ENCODE results near the gene ZDHHC9. TPM values are rescaled to one million over a fixed set of nuclear protein-coding genes. Genes with fewer than 3 reads are reported as not detected.
A peak's percentile ranks its signal among the peaks of the same experiment; 100 is the strongest.

ZDHHC9 gene
- total RNA-seq, 4 donors from 2014 or later, result 4.2 to 19.7 (median 13.1) TPM

- Histone ChIP-seq H3K9me3 (no peaks in the 10 kb centered on the region), H3K36me3 (no peaks in the 10 kb centered on the region), H3K27ac (replicated peaks in 1 of 4) (no peak overlapping the region), H3K4me1 (no peaks in the 10 kb centered on the region), H3K27me3 (no peaks in the 10 kb centered on the region), H3K4me3 (no peak overlapping the region)
- WGBS, result 84% methylated on average over 4 of the region's 4 CpGs
- intact Hi-C loops (cut with DNase I), result no loop called here
- TF ChIP-seq POLR2AphosphoS5 (IDR thresholded peaks at IDR 0.05) (no peak), CTCF (IDR thresholded peaks at IDR 0.05) (no peak), POLR2A (IDR thresholded peaks at IDR 0.05; ENCODE audit: low read depth) (no peak), EP300 (IDR thresholded peaks at IDR 0.05) (no peak)
- no peak for DNase-seq (ENCODE audit: extremely low spot score)
These were observed 82.1 kb downstream of the ZDHHC9 start for GRCh38 chrX:129761596-129761995.

GRCh38 chrX:129760981-129761380 is 82.7 kb downstream of the ZDHHC9 start:
- Histone ChIP-seq H3K36me3 (no peaks in the 10 kb centered on the region), H3K4me3 (no peak overlapping the region), H3K27me3 (no peaks in the 10 kb centered on the region), H3K4me1 (no peaks in the 10 kb centered on the region), H3K9me3 (no peaks in the 10 kb centered on the region), H3K27ac (replicated peaks in 1 of 4) (no peak overlapping the region)
- no peak for DNase-seq (ENCODE audit: extremely low spot score)
- WGBS, result 88% methylated on average over 6 of the region's 6 CpGs
- intact Hi-C loops (cut with DNase I), result no loop called here
- no peak for TF ChIP-seq EP300 (IDR thresholded peaks at IDR 0.05)
- no peak for TF ChIP-seq POLR2AphosphoS5 (IDR thresholded peaks at IDR 0.05)
- no peak for TF ChIP-seq POLR2A (IDR thresholded peaks at IDR 0.05; ENCODE audit: low read depth)
- TF ChIP-seq CTCF (IDR thresholded peaks at IDR 0.05), result no peak

- no peaks in the 10 kb centered on the region for H3K9me3 ChIP-seq
- no peak overlapping the region for H3K4me3 ChIP-seq
- no peaks in the 10 kb centered on the region for H3K4me1 ChIP-seq
- H3K27ac ChIP-seq (replicated peaks in 1 of 4), result peak overlapping the region in 1 of 4 donors; percentile 44
- H3K36me3 ChIP-seq, result no peaks in the 10 kb centered on the region
- TF ChIP-seq EP300 (IDR thresholded peaks at IDR 0.05) (no peak), POLR2A (IDR thresholded peaks at IDR 0.05; ENCODE audit: low read depth) (no peak), POLR2AphosphoS5 (IDR thresholded peaks at IDR 0.05) (no peak), CTCF (IDR thresholded peaks at IDR 0.05) (no peak)
- no peaks in the 10 kb centered on the region for H3K27me3 ChIP-seq
- intact Hi-C loops (cut with DNase I), result no loop called here
- no peak for DNase-seq (ENCODE audit: extremely low spot score)
- WGBS, result 66% methylated on average over 9 of the region's 9 CpGs
These were observed 83.5 kb downstream of the ZDHHC9 start for GRCh38 chrX:129760155-129760554.

GRCh38 chrX:129759576-129760061 is 84.1 kb downstream of the ZDHHC9 start:
- 51% methylated on average over 10 of the region's 14 CpGs for WGBS
- no peaks in the 10 kb centered on the region for H3K9me3 ChIP-seq
- peak overlapping the region in 1 of 4 donors; percentile 44 for H3K27ac ChIP-seq (replicated peaks in 1 of 4)
- no peaks in the 10 kb centered on the region for H3K4me1 ChIP-seq
- DNase-seq (ENCODE audit: extremely low spot score), result no peak
- H3K27me3 ChIP-seq, result no peaks in the 10 kb centered on the region
- intact Hi-C loops (cut with DNase I), result no loop called here
- peak in 1 of 2 donors; percentile 4 for TF ChIP-seq POLR2AphosphoS5 (IDR thresholded peaks at IDR 0.05)
- no peak for TF ChIP-seq EP300 (IDR thresholded peaks at IDR 0.05)
- no peak for TF ChIP-seq POLR2A (IDR thresholded peaks at IDR 0.05; ENCODE audit: low read depth)
- no peak for TF ChIP-seq CTCF (IDR thresholded peaks at IDR 0.05)
- H3K36me3 ChIP-seq, result no peaks in the 10 kb centered on the region
- H3K4me3 ChIP-seq, result no peak overlapping the region

Measured in esophagus muscularis mucosa (tissue), 4 donors.